Measurements from ENCODE around the gene CASZ1. TPM values are rescaled to one million over a fixed set of nuclear protein-coding genes. Genes with fewer than 3 reads are reported as not detected.

CASZ1 gene
- total RNA-seq, 1 experiment from 2014 or later, result 3.9 TPM

DNA sequence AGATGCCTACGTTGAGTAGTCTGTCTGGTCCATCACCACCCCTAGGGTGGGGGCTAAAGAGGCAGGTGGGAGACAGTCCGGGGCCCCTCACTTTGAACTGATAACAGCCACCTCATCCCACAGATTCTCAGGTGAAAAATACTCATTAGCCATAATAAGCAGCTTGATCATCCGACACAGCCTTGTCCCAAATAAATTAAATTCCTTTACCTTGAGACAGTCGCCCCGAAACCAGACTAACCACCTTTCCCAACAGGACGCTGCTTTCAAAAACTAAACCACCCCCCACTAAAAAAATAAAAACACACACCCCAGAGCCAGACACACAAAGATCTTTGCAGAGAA is 103.3 kb downstream of the CASZ1 start:
- no peak overlapping the region for H4K5ac ChIP-seq (ENCODE audit: insufficient read length, low read depth, low read length)
- no peaks in the 10 kb centered on the region for H3K4me1 ChIP-seq (ENCODE audit: insufficient read depth, low read length)
- H3K9me3 ChIP-seq (ENCODE audit: control insufficient read depth, low read depth, low read length), result no peaks in the 10 kb centered on the region
- Mint-ChIP-seq H3K27ac (no peak overlapping the region), H3K9me3 (no peaks in the 10 kb centered on the region), H3K4me3 (peak overlapping the region; percentile 73 to 88), H3K4me1 (peaks cover 13 to 23% of the 10 kb centered on the region in 2 experiments), H3K36me3 (ENCODE audit: insufficient read depth in 1 of 3, low read depth in 3 of 3) (no peaks in the 10 kb centered on the region), H3K27me3 (ENCODE audit: low read depth) (peaks cover 33% of the 10 kb centered on the region)
- H3K27ac ChIP-seq (ENCODE audit: insufficient read length, low read depth, low read length), result no peak overlapping the region
- H3T11ph ChIP-seq (ENCODE audit: low read length), result no peak overlapping the region
- no CpG with 5 or more reads among the region's 6 CpGs for WGBS (ENCODE audit: extremely low coverage, insufficient read length, low lambda C conversion rate)
- no peaks in the 10 kb centered on the region for H3K27me3 ChIP-seq (ENCODE audit: insufficient read depth, low read length)
- H2BK20ac ChIP-seq (ENCODE audit: low read depth, low read length, poor library complexity, severe bottlenecking), result no peak overlapping the region
- no peak overlapping the region for H2BK15ac ChIP-seq (ENCODE audit: low read depth, low read length)
- no peak overlapping the region for H2AK5ac ChIP-seq (ENCODE audit: insufficient read length, low read length)
- H3K4ac ChIP-seq (ENCODE audit: low read depth, low read length), result no peak overlapping the region
- H4K8ac ChIP-seq (replicated peaks; ENCODE audit: insufficient read length, low read depth, low read length), result no peak overlapping the region
- H4K91ac ChIP-seq (ENCODE audit: insufficient read length, low read depth, low read length), result no peak overlapping the region
- H3K14ac ChIP-seq (ENCODE audit: insufficient read depth, low read length), result no peak overlapping the region
- no peak overlapping the region for H3K9ac ChIP-seq (ENCODE audit: extremely low read depth, insufficient read length, low read length)
- TF ChIP-seq, protein P1, sequence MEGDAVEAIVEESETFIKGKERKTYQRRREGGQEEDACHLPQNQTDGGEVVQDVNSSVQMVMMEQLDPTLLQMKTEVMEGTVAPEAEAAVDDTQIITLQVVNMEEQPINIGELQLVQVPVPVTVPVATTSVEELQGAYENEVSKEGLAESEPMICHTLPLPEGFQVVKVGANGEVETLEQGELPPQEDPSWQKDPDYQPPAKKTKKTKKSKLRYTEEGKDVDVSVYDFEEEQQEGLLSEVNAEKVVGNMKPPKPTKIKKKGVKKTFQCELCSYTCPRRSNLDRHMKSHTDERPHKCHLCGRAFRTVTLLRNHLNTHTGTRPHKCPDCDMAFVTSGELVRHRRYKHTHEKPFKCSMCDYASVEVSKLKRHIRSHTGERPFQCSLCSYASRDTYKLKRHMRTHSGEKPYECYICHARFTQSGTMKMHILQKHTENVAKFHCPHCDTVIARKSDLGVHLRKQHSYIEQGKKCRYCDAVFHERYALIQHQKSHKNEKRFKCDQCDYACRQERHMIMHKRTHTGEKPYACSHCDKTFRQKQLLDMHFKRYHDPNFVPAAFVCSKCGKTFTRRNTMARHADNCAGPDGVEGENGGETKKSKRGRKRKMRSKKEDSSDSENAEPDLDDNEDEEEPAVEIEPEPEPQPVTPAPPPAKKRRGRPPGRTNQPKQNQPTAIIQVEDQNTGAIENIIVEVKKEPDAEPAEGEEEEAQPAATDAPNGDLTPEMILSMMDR (conservative IDR thresholded peaks at IDR 0.05), result no peak
- no peak overlapping the region for H3K56ac ChIP-seq (ENCODE audit: insufficient read length, low read depth, low read length)
- no peak overlapping the region for H3K18ac ChIP-seq (ENCODE audit: insufficient read length, low read depth, low read length)
- no peak overlapping the region for H2AFZ ChIP-seq (ENCODE audit: low read length)
- no peak overlapping the region for H2BK120ac ChIP-seq (ENCODE audit: low read depth, low read length, poor library complexity, severe bottlenecking)
- peaks cover 2% of the 10 kb centered on the region for H3K23me2 ChIP-seq (ENCODE audit: insufficient read length, low read depth, low read length, poor library complexity, severe bottlenecking)
- no peak overlapping the region for H2BK12ac ChIP-seq (ENCODE audit: insufficient read length, low read depth, low read length)
- no peaks in the 10 kb centered on the region for H3K79me1 ChIP-seq (ENCODE audit: insufficient read depth, low read depth, low read length, poor library complexity, severe bottlenecking)
- H3K4me2 ChIP-seq (ENCODE audit: insufficient read depth, insufficient read length, low read length), result no peak overlapping the region
- no peaks in the 10 kb centered on the region for H4K20me1 ChIP-seq (ENCODE audit: control insufficient read depth, insufficient read depth, insufficient read length)
- DNase-seq, result no peak
- no peak overlapping the region for H2BK5ac ChIP-seq (ENCODE audit: insufficient read length, low read length)
- no peak overlapping the region for H3K23ac ChIP-seq (ENCODE audit: insufficient read length, low read depth, low read length)
- H3K79me2 ChIP-seq (ENCODE audit: insufficient read depth, low read length), result no peaks in the 10 kb centered on the region

All from H9 (cell line).